ENCODE data around the gene PLXNA1. TPM values are rescaled to one million over a fixed set of nuclear protein-coding genes. Genes with fewer than 3 reads are reported as not detected.
A peak's percentile ranks its signal among the peaks of the same experiment; 100 is the strongest.

The PLXNA1 gene
- total RNA-seq, 8 experiments from 2014 or later = 28.2 to 56.1 (median 37.1) TPM

DNA sequence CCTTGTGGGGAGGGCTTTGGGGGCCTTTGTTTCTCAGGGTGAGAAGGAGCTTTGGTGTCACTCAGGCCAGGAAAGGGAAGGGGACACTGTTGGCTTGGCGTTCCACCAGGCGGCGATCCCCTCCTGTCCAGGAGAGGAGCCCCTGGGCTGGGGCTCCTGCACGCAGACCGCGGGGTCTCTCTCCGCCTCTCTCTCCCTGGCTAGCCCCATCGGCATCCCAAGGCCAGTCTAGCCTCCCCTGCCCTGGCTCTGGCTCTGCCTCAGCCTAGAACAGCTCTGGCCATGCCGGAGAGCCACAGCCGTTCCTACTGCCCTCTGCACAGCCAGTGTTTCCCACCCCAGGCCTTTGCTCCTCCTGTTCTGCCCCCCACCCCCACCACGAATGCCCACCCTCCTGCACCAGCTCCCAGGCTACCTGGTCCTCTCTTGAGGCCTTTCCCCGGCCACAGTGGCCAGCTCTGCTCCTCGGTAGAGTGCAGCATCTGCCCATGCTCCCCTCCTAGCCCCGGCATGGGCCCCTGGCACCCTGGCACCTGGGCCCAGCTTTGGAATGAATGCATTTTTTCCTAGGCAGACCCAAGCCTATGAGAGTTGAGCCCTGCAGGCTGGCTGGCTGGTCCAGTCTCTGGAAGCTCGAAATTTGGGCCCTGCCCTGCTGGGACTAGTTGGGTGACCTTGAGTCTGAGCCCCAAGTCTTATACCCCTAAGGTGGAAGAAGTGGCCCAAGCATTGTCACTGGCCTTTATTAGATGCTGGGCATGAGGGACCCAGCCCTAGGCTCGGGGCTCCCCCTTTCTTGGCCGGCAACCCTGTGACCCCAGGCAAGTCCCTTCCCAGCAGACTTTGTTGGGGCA, 2.4 kb downstream of the PLXNA1 start:
- in situ Hi-C loops (cut with MboI; ENCODE audit: low pct_unique_long_range_greater_than_20kb in 2 of 9, low sequenced_read_pairs in 9 of 9, unreplicated experiment in 9 of 9) = loop anchor here in 4 of 9 experiments (25.0 kb wide), 3 partner anchors 223 to 477 kb away; no protein-coding TSS in a partner anchor
- H3K4me3 ChIP-seq = peak overlapping the region; percentile 66 to 96 (median 80)
- peak in 5 of 8 experiments; percentile 28 to 50 (median 38) for ATAC-seq (replicated peaks in 6 of 8)
- H3K4me1 ChIP-seq (replicated peaks in 1 of 2) = peaks cover 17 to 21% of the 10 kb centered on the region in 2 donors
- WGBS, 10 experiments = 68% methylated on average over 2 of the region's 17 CpGs; no CpG with 5 or more reads in 9 of the 10 experiments
- peak overlapping the region; percentile 67 to 83 for H3K27ac ChIP-seq

DNA sequence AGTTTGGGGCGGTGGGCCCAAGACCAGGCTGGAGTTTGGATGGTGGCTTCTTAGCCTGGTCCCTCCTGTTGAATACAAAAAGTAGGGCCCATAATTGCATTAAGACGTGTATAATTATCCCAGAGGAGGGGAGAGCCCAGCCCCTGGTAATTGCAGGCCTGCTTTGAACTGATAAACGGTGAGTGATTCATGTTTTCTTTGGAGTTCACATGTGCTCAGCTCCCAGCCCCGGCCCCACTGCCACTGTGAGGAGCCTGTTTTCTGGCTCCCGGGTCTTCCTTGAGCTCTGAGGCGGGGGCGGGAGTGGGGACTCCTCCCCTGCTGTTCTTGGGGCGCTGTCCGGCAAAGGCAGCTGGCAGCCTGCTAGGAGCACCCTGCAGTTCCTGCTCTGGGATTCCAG, 3.1 kb downstream of the PLXNA1 start:
- 35 to 52% (median 50%) methylated on average over 2 to 5 of the region's 9 CpGs; no CpG with 5 or more reads in 7 of the 10 experiments for WGBS, 10 experiments
- H3K4me3 ChIP-seq = peak overlapping the region in 1 of 5 donors; percentile 80
- ATAC-seq (replicated peaks in 6 of 8) = no peak
- H3K4me1 ChIP-seq (replicated peaks in 1 of 2) = peaks cover 23 to 28% of the 10 kb centered on the region in 2 donors
- in situ Hi-C loops (cut with MboI; ENCODE audit: low pct_unique_long_range_greater_than_20kb in 2 of 9, low sequenced_read_pairs in 9 of 9, unreplicated experiment in 9 of 9) = loop anchor here in 4 of 9 experiments (25.0 kb wide), 3 partner anchors 224 to 476 kb away; no protein-coding TSS in a partner anchor
- H3K27ac ChIP-seq = no peak overlapping the region

- no peak for ATAC-seq (replicated peaks in 6 of 8)
- WGBS, 10 experiments = 100% methylated on average over 1 of the region's 4 CpGs; no CpG with 5 or more reads in 9 of the 10 experiments
Observed at GRCh38 chr3:126987129-126987528, 4.2 kb downstream of the PLXNA1 start.

GRCh38 chr3:126987596-126987995, 4.7 kb downstream of the PLXNA1 start:
- no CpG with 5 or more reads among the region's 8 CpGs for WGBS, 10 experiments
- in situ Hi-C loops (cut with MboI; ENCODE audit: low pct_unique_long_range_greater_than_20kb in 2 of 9, low sequenced_read_pairs in 9 of 9, unreplicated experiment in 9 of 9) = loop anchor here in 4 of 9 experiments (25.0 kb wide), 3 partner anchors 225 to 475 kb away; no protein-coding TSS in a partner anchor
- peaks cover 32 to 37% of the 10 kb centered on the region in 2 donors for H3K4me1 ChIP-seq (replicated peaks in 1 of 2)

More at GRCh38 chr3:126987129-126987528, 4.2 kb downstream of the PLXNA1 start:
- no peak overlapping the region for H3K27ac ChIP-seq
- H3K4me3 ChIP-seq = no peak overlapping the region
- in situ Hi-C loops (cut with MboI; ENCODE audit: low pct_unique_long_range_greater_than_20kb in 2 of 9, low sequenced_read_pairs in 9 of 9, unreplicated experiment in 9 of 9) = loop anchor here in 4 of 9 experiments (25.0 kb wide), 3 partner anchors 225 to 475 kb away; no protein-coding TSS in a partner anchor
- H3K4me1 ChIP-seq (replicated peaks in 1 of 2) = peaks cover 32 to 37% of the 10 kb centered on the region in 2 donors

DNA sequence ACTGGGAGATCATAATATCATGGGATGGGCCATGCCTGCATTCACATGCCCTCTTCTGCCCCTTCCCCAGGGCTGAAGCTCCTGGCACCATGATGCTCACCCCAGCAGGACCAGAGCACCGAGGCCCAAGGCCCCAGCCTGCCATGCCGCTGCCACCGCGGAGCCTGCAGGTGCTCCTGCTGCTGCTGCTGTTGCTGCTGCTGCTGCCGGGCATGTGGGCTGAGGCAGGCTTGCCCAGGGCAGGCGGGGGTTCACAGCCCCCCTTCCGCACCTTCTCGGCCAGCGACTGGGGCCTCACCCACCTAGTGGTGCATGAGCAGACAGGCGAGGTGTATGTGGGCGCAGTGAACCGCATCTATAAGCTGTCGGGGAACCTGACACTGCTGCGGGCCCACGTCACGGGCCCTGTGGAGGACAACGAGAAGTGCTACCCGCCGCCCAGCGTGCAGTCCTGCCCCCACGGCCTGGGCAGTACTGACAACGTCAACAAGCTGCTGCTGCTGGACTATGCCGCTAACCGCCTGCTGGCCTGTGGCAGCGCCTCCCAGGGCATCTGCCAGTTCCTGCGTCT, 5.6 kb downstream of the PLXNA1 start:
- Histone ChIP-seq H3K4me1 (replicated peaks in 1 of 2) (peaks cover 32 to 37% of the 10 kb centered on the region in 2 donors), H3K4me3 (no peak overlapping the region), H3K27ac (no peak overlapping the region)
- in situ Hi-C loops (cut with MboI; ENCODE audit: low pct_unique_long_range_greater_than_20kb in 2 of 9, low sequenced_read_pairs in 9 of 9, unreplicated experiment in 9 of 9) = loop anchor here in 4 of 9 experiments (25.0 kb wide), 3 partner anchors 226 to 474 kb away; no protein-coding TSS in a partner anchor
- ATAC-seq (replicated peaks in 6 of 8) = no peak
- 86 to 100% (median 88%) methylated on average over 2 to 18 of the region's 26 CpGs; no CpG with 5 or more reads in 6 of the 10 experiments for WGBS, 10 experiments

More at GRCh38 chr3:126987596-126987995, 4.7 kb downstream of the PLXNA1 start:
- no peak for ATAC-seq (replicated peaks in 6 of 8)
- H3K27ac ChIP-seq = no peak overlapping the region
- H3K4me3 ChIP-seq = no peak overlapping the region

- no peak for ATAC-seq (replicated peaks in 6 of 8)
- H3K4me3 ChIP-seq = no peak overlapping the region
- in situ Hi-C loops (cut with MboI; ENCODE audit: low pct_unique_long_range_greater_than_20kb in 2 of 9, low sequenced_read_pairs in 9 of 9, unreplicated experiment in 9 of 9) = loop anchor here in 4 of 9 experiments (25.0 kb wide), 3 partner anchors 227 to 473 kb away; no protein-coding TSS in a partner anchor
- WGBS, 10 experiments = 95 to 100% (median 100%) methylated on average over 1 to 7 of the region's 36 CpGs; no CpG with 5 or more reads in 4 of the 10 experiments
- no peak overlapping the region for H3K27ac ChIP-seq
- peaks cover 32 to 45% of the 10 kb centered on the region in 2 donors for H3K4me1 ChIP-seq (replicated peaks in 1 of 2)
Observed at GRCh38 chr3:126989316-126990023, 6.6 kb downstream of the PLXNA1 start.

GRCh38 chr3:126990024-126990700, 7.2 kb downstream of the PLXNA1 start:
- H3K4me3 ChIP-seq = no peak overlapping the region
- H3K27ac ChIP-seq = peak overlapping the region; percentile 11 to 69
- peaks cover 32 to 40% of the 10 kb centered on the region in 2 donors for H3K4me1 ChIP-seq (replicated peaks in 1 of 2)
- 71 to 100% (median 83%) methylated on average over 1 to 4 of the region's 10 CpGs; no CpG with 5 or more reads in 6 of the 10 experiments for WGBS, 10 experiments
- no peak for ATAC-seq (replicated peaks in 6 of 8)
- in situ Hi-C loops (cut with MboI; ENCODE audit: low pct_unique_long_range_greater_than_20kb in 2 of 9, low sequenced_read_pairs in 9 of 9, unreplicated experiment in 9 of 9) = loop anchor here in 4 of 9 experiments (25.0 kb wide), 3 partner anchors 228 to 472 kb away; no protein-coding TSS in a partner anchor

GRCh38 chr3:126990890-126991289, 8.0 kb downstream of the PLXNA1 start:
- ATAC-seq (replicated peaks in 6 of 8) = peak in 5 of 8 experiments; percentile 15 to 71 (median 48)
- peaks cover 24 to 33% of the 10 kb centered on the region in 2 donors for H3K4me1 ChIP-seq (replicated peaks in 1 of 2)
- no peak overlapping the region for H3K4me3 ChIP-seq
- H3K27ac ChIP-seq = peak overlapping the region in 1 of 2 donors; percentile 69
- in situ Hi-C loops (cut with MboI; ENCODE audit: low pct_unique_long_range_greater_than_20kb in 2 of 9, low sequenced_read_pairs in 9 of 9, unreplicated experiment in 9 of 9) = loop anchor here in 4 of 9 experiments (25.0 kb wide), 3 partner anchors 229 to 471 kb away; no protein-coding TSS in a partner anchor
- no CpG with 5 or more reads among the region's 5 CpGs for WGBS, 10 experiments

DNA sequence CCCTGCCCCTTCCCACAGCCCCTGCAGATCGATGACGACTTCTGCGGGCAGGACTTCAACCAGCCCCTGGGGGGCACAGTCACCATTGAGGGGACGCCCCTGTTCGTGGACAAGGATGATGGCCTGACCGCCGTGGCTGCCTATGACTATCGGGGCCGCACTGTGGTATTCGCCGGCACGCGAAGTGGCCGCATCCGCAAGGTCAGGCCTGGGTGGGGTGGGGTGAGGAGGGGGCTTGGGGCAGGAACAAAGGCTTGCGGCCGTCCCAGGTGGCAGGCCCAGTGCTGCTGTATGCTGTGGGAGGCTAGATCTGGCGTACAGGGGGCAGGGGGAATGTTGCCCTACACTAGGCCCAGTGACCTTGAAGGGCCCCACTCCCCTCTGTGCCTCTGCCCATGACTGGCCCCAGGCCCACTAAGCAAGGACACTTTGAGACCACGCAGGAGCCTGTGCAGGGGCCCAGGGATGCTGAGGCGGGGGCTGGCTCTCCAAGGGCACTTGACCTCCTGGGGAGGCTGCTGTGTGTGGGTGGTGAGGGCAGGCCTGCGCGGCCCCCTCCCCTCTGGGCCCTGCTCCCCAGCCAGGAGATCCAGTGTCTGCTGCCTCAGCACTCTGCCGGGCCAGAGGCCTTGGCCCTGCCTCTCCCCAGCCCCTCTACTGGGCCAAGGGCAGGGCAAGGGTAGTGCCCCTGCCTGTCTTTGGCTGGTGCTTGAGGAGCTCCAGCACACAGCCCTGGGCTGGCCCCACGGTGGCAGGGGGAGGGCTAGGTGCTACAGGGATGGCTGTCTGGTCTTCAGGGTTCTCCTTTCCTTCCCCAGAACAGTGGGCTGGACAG, 8.7 kb downstream of the PLXNA1 start:
- Histone ChIP-seq H3K4me1 (replicated peaks in 1 of 2) (peaks cover 21 to 28% of the 10 kb centered on the region in 2 donors), H3K4me3 (no peak overlapping the region)
- in situ Hi-C loops (cut with MboI; ENCODE audit: low pct_unique_long_range_greater_than_20kb in 2 of 9, low sequenced_read_pairs in 9 of 9, unreplicated experiment in 9 of 9) = loop anchor here in 4 of 9 experiments (25.0 kb wide), 3 partner anchors 229 to 471 kb away; no protein-coding TSS in a partner anchor

DNA sequence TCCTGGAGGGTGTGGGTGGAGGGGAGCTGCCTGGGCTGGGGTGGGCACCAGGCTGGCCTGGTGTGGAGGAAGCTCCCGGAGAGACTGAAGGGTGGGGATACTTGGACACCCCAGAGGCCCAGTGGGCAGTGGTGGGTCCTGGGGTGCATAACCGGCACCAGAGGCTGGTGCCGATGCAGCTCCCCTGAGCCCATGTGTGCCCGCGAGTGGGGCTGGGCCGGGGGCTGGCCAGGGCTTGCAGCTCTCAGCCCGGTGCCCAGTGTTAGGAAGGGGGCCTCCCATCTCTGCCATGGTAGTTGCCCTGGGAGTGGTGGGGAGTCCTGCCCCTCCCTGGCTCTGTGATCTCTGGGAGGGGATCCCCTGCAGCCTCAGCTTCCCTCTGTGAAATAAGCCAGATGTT, 9.3 kb downstream of the PLXNA1 start:
- peaks cover 21 to 28% of the 10 kb centered on the region in 2 donors for H3K4me1 ChIP-seq (replicated peaks in 1 of 2)
- in situ Hi-C loops (cut with MboI; ENCODE audit: low pct_unique_long_range_greater_than_20kb in 2 of 9, low sequenced_read_pairs in 9 of 9, unreplicated experiment in 9 of 9) = loop anchor here in 4 of 9 experiments (25.0 kb wide), 3 partner anchors 230 to 470 kb away; no protein-coding TSS in a partner anchor
- no peak overlapping the region for H3K4me3 ChIP-seq
- no peak for ATAC-seq (replicated peaks in 6 of 8)
- 100% methylated on average over 1 of the region's 7 CpGs; no CpG with 5 or more reads in 9 of the 10 experiments for WGBS, 10 experiments
- H3K27ac ChIP-seq = peak overlapping the region in 1 of 2 donors; percentile 69

More for the DNA sequence above, 8.7 kb downstream of the PLXNA1 start:
- peak in 2 of 8 experiments; percentile 5 to 13 for ATAC-seq (replicated peaks in 6 of 8)
- WGBS, 10 experiments = no CpG with 5 or more reads among the region's 24 CpGs
- peak overlapping the region in 1 of 2 donors; percentile 69 for H3K27ac ChIP-seq

DNA sequence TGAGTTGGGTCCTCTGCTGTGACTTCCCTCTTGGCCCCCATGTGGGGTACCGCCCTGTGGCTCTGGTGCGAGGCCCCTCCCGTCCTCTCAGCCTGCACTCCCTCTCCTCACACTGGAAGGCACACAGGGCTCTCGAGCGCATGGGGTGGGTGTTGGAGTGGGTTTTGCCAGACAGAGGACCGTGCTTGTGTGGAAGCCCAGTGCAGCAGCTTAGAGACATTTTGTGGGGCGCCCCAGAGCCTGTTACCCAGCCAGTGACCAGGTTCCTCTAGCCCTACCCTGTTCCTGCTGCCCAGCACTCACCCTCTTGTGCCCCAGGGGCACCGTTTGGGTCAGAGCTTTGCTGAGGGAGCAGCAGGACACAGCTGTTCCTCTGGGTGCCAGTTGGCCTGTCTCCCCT, 9.9 kb downstream of the PLXNA1 start:
- Histone ChIP-seq H3K4me1 (replicated peaks in 1 of 2) (peaks cover 21 to 28% of the 10 kb centered on the region in 2 donors), H3K27ac (no peak overlapping the region), H3K4me3 (no peak overlapping the region)
- in situ Hi-C loops (cut with MboI; ENCODE audit: low pct_unique_long_range_greater_than_20kb in 2 of 9, low sequenced_read_pairs in 9 of 9, unreplicated experiment in 9 of 9) = loop anchor here in 4 of 9 experiments (25.0 kb wide), 3 partner anchors 230 to 470 kb away; no protein-coding TSS in a partner anchor
- 100% methylated on average over 1 of the region's 8 CpGs; no CpG with 5 or more reads in 8 of the 10 experiments for WGBS, 10 experiments
- ATAC-seq (replicated peaks in 6 of 8) = no peak
